ENCODE measurements around the gene QDPR.

Gene QDPR

DNA sequence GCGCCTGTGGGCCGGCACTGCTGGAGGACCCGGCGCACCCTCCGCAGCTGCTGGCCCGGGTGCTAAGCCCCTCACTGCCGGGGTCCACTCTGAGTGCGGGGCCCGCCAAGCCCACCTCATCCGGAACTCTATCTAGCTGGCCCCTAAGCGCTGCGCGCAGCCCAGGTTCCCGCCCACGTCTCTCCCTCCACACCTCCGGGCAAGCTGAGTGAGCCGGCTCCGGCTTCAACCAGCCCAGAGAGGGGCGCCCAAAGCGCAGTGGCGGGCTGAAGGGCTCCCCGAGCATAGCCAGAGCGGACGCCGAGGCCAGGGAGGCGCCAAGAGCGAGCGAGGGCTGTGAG, 75.2 kb downstream of the QDPR start:
- no peak for FAIRE-seq
- no peak for DNase-seq (ENCODE audit: low spot score)
